DMS114 treated with DMSO at 0.1 percent for 48 hours (cell line): ENCODE results near the gene CCDC88C.

Experiments
- DNase-seq: peaks from one replicate; lab custom pipeline; 2025; ENCODE audit not compliant: unreplicated experiment; lab: John Stamatoyannopoulos, UW

CCDC88C gene

GRCh38 chr14:91397965-91398591 lies 19.5 kb downstream of the CCDC88C start:
- no peak for DNase-seq

GRCh38 chr14:91396959-91397815 lies 20.4 kb downstream of the CCDC88C start:
- no peak for DNase-seq

- DNase-seq = no peak
These were observed 21.5 kb downstream of the CCDC88C start for GRCh38 chr14:91396013-91396660.

- DNase-seq = no peak
These were observed 22.2 kb downstream of the CCDC88C start for GRCh38 chr14:91395466-91395865.

GRCh38 chr14:91394105-91395081 lies 23.2 kb downstream of the CCDC88C start:
- DNase-seq = no peak

GRCh38 chr14:91392623-91393303 lies 24.9 kb downstream of the CCDC88C start:
- DNase-seq = no peak

- DNase-seq = no peak
These were observed 27.3 kb downstream of the CCDC88C start for GRCh38 chr14:91390165-91390778.

GRCh38 chr14:91389150-91389549 lies 28.5 kb downstream of the CCDC88C start:
- DNase-seq = no peak

GRCh38 chr14:91388551-91388975 lies 29.1 kb downstream of the CCDC88C start:
- no peak for DNase-seq

GRCh38 chr14:91387951-91388381 lies 29.7 kb downstream of the CCDC88C start:
- DNase-seq = no peak

- no peak for DNase-seq
These were observed 30.3 kb downstream of the CCDC88C start for GRCh38 chr14:91387169-91387835.

- DNase-seq = no peak
These were observed 31.9 kb downstream of the CCDC88C start for GRCh38 chr14:91385697-91386096.

- no peak for DNase-seq
These were observed 32.4 kb downstream of the CCDC88C start for GRCh38 chr14:91385224-91385623.

GRCh38 chr14:91383439-91383838 lies 34.2 kb downstream of the CCDC88C start:
- DNase-seq = no peak

GRCh38 chr14:91381801-91382670 lies 35.6 kb downstream of the CCDC88C start:
- no peak for DNase-seq

- DNase-seq = no peak
These were observed 36.8 kb downstream of the CCDC88C start for GRCh38 chr14:91380610-91381371.

GRCh38 chr14:91380123-91380522 lies 37.5 kb downstream of the CCDC88C start:
- no peak for DNase-seq

- no peak for DNase-seq
These were observed 38.1 kb downstream of the CCDC88C start for GRCh38 chr14:91379579-91379932.
